Epithelial cell of esophagus (primary cell): Measurements from ENCODE around the gene SAMD14.

Experiments used
- DNase-seq: peaks from one replicate; pipeline ENCODE4 v3.0.0; 2010; ENCODE audit warnings: low read depth
- H3K4me3 ChIP-seq: 2 replicates; pipeline ENCODE4 v1.5.1; 2011; ENCODE audit warnings: mild to moderate bottlenecking, low read length, control low read depth
- CTCF ChIP-seq: IDR thresholded peaks from 2 replicates; pipeline ENCODE4 v1.5.1; 2011; ENCODE audit warnings: low read depth, mild to moderate bottlenecking, low read length, control low read depth, inconsistent platforms; ENCODE audit not compliant: insufficient read depth; ENCODE audit errors: missing control alignments

Gene SAMD14

GRCh38 chr17:50072925-50073324 is 57.0 kb downstream of the SAMD14 start:
- DNase-seq: no peak
- H3K4me3 ChIP-seq: no peak overlapping the region
- TF ChIP-seq CTCF: no peak

DNA sequence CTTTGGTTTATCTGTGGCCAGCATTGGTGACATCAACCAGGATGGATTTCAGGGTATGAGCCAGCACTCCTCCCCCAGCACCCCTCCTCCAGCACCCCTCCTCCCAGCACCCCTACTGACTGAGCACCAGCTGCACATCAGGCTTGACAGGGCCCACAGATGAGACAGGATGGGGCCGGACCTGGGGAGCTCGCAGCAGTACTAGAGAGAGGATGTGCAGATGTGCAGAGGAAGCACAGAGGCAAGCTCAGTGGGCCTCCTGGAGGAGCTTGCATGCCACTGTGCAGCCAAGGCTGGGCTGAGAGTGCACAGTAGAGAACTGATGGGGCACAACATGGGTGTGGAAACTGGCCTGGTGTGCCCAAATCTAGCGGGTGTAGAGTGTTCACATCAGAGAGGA is 57.8 kb downstream of the SAMD14 start:
- H3K4me3 ChIP-seq: no peak overlapping the region
- no peak for TF ChIP-seq CTCF
- DNase-seq: no peak

DNA sequence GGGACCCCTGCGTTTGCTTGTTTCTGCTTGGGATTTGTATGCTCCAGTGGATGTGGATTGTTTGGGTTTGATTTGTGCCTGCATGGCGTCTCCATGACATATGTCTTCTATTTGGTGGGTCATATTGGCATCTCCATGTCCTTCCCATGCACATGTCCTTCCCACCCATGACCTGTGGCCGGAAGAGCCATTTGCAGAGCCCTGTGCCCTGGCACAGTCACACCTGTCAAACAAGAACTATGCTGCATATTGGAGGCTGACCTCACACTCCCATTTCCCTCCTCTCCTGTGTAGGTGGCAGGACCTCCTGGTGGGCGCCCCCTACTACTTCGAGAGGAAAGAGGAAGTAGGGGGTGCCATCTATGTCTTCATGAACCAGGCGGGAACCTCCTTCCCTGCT is 58.3 kb downstream of the SAMD14 start:
- no peak for DNase-seq
- H3K4me3 ChIP-seq: no peak overlapping the region
- TF ChIP-seq CTCF: no peak

- no peak for TF ChIP-seq CTCF
- no peak for DNase-seq
Observed at GRCh38 chr17:50070908-50071680, 58.9 kb downstream of the SAMD14 start.

GRCh38 chr17:50067996-50068395 is 62.0 kb downstream of the SAMD14 start:
- H3K4me3 ChIP-seq: no peak overlapping the region
- no peak for TF ChIP-seq CTCF
- DNase-seq: no peak

More at GRCh38 chr17:50070908-50071680, 58.9 kb downstream of the SAMD14 start:
- H3K4me3 ChIP-seq: no peak overlapping the region

DNA sequence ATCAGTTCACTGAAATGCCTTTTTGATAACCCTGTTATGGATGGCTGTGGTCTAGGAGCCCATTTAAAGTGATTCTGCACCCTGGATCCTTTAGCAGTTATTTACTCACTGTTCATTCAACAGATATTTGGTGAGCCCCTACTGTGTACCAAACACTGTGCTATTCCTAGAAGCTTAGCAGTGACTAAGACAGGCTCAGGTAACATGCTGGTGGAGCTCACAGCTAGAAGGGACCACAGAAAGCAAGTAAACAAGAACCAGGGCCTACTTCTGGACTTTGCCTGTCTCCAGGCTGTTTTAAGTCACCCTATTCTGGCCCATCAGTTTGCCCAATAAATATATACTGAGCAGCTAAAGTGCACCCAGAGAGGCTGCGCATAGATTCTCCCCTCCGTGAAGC is 63.0 kb downstream of the SAMD14 start:
- no peak for DNase-seq
- no peak for TF ChIP-seq CTCF

DNA sequence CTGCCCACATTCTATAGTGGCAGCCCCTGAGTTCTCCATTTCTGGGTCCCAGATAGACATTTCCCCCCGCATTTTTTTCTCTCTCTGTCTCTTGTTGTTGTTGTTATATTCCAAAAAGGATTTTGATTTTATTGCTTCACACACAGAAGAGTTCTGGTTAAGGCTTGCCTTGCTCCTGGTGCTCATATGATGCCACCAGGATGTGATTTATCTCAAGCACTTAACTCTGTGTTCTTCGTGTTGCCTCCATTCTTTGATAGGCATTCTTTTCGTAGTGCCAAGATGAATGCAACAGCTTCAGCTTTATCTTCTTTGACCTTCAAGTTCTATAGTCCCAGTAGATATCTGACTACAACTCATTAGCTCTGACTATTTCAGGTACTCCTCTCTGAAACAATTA is 64.9 kb downstream of the SAMD14 start:
- no peak for DNase-seq
- H3K4me3 ChIP-seq: no peak overlapping the region
- TF ChIP-seq CTCF: no peak

More for the DNA sequence above, 63.0 kb downstream of the SAMD14 start:
- H3K4me3 ChIP-seq: no peak overlapping the region
